ENCODE data around the gene GAL3ST1. TPM values are rescaled to one million over a fixed set of nuclear protein-coding genes. Genes with fewer than 3 reads are reported as not detected.
"Not testable (repeated sequence)": the region's sequence is repeated elsewhere in the genome, so short reads cannot be mapped to it uniquely, and the experiment has no call there.

GAL3ST1 gene
- total RNA-seq, 1 experiment from 2014 or later = not detected

DNA sequence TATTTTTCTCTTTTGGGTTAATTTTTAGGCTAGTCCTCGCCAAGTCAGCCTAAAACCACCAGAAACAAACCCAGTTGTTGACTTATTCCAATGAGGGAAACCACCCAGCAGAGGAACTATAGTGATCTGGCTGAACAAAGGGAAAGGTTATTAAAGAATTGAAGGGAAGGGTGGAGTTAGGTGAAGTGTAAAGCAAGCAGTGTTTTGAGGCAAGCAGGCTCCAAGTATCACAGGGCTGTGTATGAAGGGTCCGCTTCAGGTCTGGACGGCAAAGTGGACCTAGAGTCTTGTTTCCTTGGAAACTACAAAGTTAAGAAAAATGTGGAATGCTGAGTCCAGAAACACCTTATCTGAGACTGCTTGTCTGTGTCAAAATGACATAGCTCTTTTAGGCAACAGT is 29.3 kb upstream of the GAL3ST1 start:
- H4K20me1 ChIP-seq (ENCODE audit: insufficient read depth, low read depth, low read length) = no peaks in the 10 kb centered on the region
- no peaks in the 10 kb centered on the region for H3K9me3 ChIP-seq (ENCODE audit: low read length)
- no peaks in the 10 kb centered on the region for H3K9me2 ChIP-seq (replicated peaks; ENCODE audit: insufficient read depth, low read length)
- H3K27ac ChIP-seq (ENCODE audit: low read length) = no peak overlapping the region
- no peak overlapping the region for H2AFZ ChIP-seq (ENCODE audit: low read length)
- no peaks in the 10 kb centered on the region for H3K27me3 ChIP-seq (ENCODE audit: low read length)
- H3K79me2 ChIP-seq (ENCODE audit: low read length) = no peaks in the 10 kb centered on the region
- no peak overlapping the region for H3K4me3 ChIP-seq (ENCODE audit: low read length)
- no peak overlapping the region for H3K4me2 ChIP-seq (ENCODE audit: low read depth, low read length, poor library complexity, severe bottlenecking)
- DNase-seq = no peak
- no peak overlapping the region for H3K9ac ChIP-seq (ENCODE audit: low read length)
- peaks cover 31% of the 10 kb centered on the region for H3K4me1 ChIP-seq (ENCODE audit: low read length)
- no peaks in the 10 kb centered on the region for H3K36me3 ChIP-seq (ENCODE audit: insufficient read depth, low read length)

DNA sequence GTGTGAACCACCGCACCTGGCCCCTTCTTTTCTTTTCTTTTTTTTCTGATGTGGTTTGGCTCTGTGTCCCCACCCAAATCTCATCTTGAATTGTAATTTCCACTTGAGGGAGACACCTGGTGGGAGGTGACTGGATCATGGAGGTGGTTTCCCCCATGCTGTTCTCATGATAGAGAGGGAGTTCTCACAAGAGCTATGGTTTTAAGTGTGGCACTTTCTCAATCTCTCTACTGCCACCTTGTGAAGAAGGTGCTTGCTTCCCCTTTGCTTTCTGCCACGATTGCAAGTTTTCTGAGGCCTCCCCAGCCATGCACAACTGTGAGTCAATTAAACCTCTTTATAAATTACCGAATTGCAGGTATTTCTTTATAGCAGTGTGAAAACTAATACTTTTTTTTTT is 27.6 kb upstream of the GAL3ST1 start:
- Histone ChIP-seq H3K9me3 (ENCODE audit: low read length) (no peaks in the 10 kb centered on the region), H3K9ac (ENCODE audit: low read length) (no peak overlapping the region), H3K36me3 (ENCODE audit: insufficient read depth, low read length) (no peaks in the 10 kb centered on the region), H3K4me1 (ENCODE audit: low read length) (peaks cover 14% of the 10 kb centered on the region), H2AFZ (ENCODE audit: low read length) (no peak overlapping the region), H3K9me2 (replicated peaks; ENCODE audit: insufficient read depth, low read length) (no peaks in the 10 kb centered on the region), H3K27ac (ENCODE audit: low read length) (no peak overlapping the region), H3K79me2 (ENCODE audit: low read length) (no peaks in the 10 kb centered on the region), H4K20me1 (ENCODE audit: insufficient read depth, low read depth, low read length) (no peaks in the 10 kb centered on the region), H3K27me3 (ENCODE audit: low read length) (no peaks in the 10 kb centered on the region), H3K4me2 (ENCODE audit: low read depth, low read length, poor library complexity, severe bottlenecking) (no peak overlapping the region), H3K4me3 (ENCODE audit: low read length) (no peak overlapping the region)
- DNase-seq = peak; percentile 74

DNA sequence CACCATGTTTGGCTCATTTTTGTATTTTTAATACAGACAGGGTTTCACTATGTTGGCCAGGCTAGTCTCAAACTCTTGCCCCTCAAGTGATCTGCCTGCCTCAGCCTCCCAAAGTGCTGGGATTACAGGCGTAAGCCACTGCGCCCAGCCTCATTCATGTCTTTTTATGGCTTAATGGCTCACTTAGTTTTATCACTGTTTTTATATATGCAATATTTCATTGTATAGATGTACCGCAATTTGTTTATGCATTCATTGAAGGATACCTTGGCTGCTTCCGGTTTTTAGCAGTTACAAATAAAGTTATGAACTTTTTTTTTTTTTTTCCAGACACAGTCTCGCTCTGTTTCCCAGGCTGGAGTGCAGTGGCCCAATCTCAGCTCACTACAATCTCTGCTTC is 27.0 kb upstream of the GAL3ST1 start:
- Histone ChIP-seq H3K4me2 (ENCODE audit: low read depth, low read length, poor library complexity, severe bottlenecking) (no peak overlapping the region), H3K27me3 (ENCODE audit: low read length) (no peaks in the 10 kb centered on the region), H3K9me2 (replicated peaks; ENCODE audit: insufficient read depth, low read length) (no peaks in the 10 kb centered on the region), H3K9me3 (ENCODE audit: low read length) (no peaks in the 10 kb centered on the region), H4K20me1 (ENCODE audit: insufficient read depth, low read depth, low read length) (no peaks in the 10 kb centered on the region), H3K36me3 (ENCODE audit: insufficient read depth, low read length) (no peaks in the 10 kb centered on the region), H2AFZ (ENCODE audit: low read length) (no peak overlapping the region), H3K4me3 (ENCODE audit: low read length) (no peak overlapping the region), H3K9ac (ENCODE audit: low read length) (no peak overlapping the region), H3K79me2 (ENCODE audit: low read length) (no peaks in the 10 kb centered on the region), H3K4me1 (ENCODE audit: low read length) (peaks cover 9% of the 10 kb centered on the region), H3K27ac (ENCODE audit: low read length) (no peak overlapping the region)
- DNase-seq = no peak

DNA sequence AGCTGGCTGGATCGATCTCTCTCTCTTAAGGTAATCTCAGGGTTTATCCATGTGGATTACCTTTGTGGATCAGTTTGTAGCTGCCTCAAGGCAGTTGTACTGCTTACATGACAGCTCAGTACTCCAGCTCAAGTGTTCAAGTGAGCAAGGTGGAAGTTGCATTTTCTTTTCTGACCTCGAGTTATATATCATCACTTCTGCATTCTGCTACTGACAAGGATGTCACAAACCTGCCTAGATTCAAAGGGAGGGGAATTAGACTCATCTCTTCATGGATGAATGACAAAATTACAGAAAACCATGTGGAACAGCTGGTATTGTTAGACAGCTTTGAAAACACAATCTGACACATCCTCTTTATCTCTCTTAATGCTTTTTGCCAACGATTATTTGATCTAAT is 26.5 kb upstream of the GAL3ST1 start:
- H3K4me3 ChIP-seq (ENCODE audit: low read length) = no peak overlapping the region
- H2AFZ ChIP-seq (ENCODE audit: low read length) = no peak overlapping the region
- no peaks in the 10 kb centered on the region for H3K9me3 ChIP-seq (ENCODE audit: low read length)
- no peak overlapping the region for H3K9ac ChIP-seq (ENCODE audit: low read length)
- no peaks in the 10 kb centered on the region for H3K79me2 ChIP-seq (ENCODE audit: low read length)
- H3K27ac ChIP-seq (ENCODE audit: low read length) = no peak overlapping the region
- DNase-seq = no peak
- H3K36me3 ChIP-seq (ENCODE audit: insufficient read depth, low read length) = no peaks in the 10 kb centered on the region
- no peaks in the 10 kb centered on the region for H3K27me3 ChIP-seq (ENCODE audit: low read length)
- peaks cover 4% of the 10 kb centered on the region for H3K4me1 ChIP-seq (ENCODE audit: low read length)
- no peak overlapping the region for H3K4me2 ChIP-seq (ENCODE audit: low read depth, low read length, poor library complexity, severe bottlenecking)
- H4K20me1 ChIP-seq (ENCODE audit: insufficient read depth, low read depth, low read length) = no peaks in the 10 kb centered on the region
- H3K9me2 ChIP-seq (replicated peaks; ENCODE audit: insufficient read depth, low read length) = no peaks in the 10 kb centered on the region

DNA sequence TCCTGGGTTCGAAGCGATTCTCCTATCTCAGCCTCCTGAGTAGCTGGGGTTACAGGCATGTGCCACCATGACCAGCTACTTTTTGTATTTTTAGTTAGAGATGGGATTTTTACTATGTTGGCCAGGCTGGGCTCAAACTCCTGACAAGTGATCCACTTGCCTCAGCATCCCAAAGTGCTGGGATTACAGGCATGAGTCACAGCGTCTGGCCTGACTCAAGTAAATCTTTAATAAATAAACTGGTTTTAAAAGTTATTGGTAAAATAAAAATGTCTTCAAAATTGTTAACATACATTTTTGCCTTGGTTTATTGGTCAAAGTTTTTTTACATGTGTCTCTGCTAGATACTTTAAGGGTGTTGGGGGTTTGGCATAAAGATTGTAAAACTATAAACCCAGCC is 24.5 kb upstream of the GAL3ST1 start:
- Histone ChIP-seq H4K20me1 (ENCODE audit: insufficient read depth, low read depth, low read length) (no peaks in the 10 kb centered on the region), H3K9me3 (ENCODE audit: low read length) (no peaks in the 10 kb centered on the region), H2AFZ (ENCODE audit: low read length) (no peak overlapping the region), H3K79me2 (ENCODE audit: low read length) (no peaks in the 10 kb centered on the region), H3K27me3 (ENCODE audit: low read length) (no peaks in the 10 kb centered on the region), H3K4me1 (ENCODE audit: low read length) (no peaks in the 10 kb centered on the region), H3K4me2 (ENCODE audit: low read depth, low read length, poor library complexity, severe bottlenecking) (no peak overlapping the region), H3K9me2 (replicated peaks; ENCODE audit: insufficient read depth, low read length) (no peaks in the 10 kb centered on the region), H3K9ac (ENCODE audit: low read length) (no peak overlapping the region), H3K27ac (ENCODE audit: low read length) (no peak overlapping the region), H3K4me3 (ENCODE audit: low read length) (no peak overlapping the region), H3K36me3 (ENCODE audit: insufficient read depth, low read length) (no peaks in the 10 kb centered on the region)
- no peak for DNase-seq

DNA sequence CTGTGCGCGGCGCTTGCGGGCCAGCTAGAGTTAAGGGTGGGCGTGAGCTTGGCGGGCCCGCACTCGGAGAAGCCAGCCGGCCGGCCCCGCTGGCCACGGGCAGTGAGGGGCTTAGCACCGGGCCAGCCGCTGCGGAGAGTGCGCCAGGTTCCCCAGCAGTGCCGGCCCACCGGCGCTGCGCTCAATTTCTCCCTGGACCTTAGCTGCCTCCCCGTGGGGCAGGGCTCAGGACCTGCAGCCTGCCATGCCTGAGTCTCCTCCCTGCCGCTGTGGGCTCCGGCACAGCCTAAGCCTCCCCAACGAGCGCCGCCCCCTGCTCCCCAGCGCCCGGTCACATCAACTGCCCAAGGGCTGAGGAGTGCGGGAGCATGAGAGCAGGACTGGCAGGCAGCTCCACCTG is 22.4 kb upstream of the GAL3ST1 start:
- Histone ChIP-seq H4K20me1 (ENCODE audit: insufficient read depth, low read depth, low read length) (no peaks in the 10 kb centered on the region), H3K27ac (ENCODE audit: low read length) (no peak overlapping the region), H3K9me3 (ENCODE audit: low read length) (no peaks in the 10 kb centered on the region), H3K79me2 (ENCODE audit: low read length) (no peaks in the 10 kb centered on the region), H3K4me1 (ENCODE audit: low read length) (peaks cover 4% of the 10 kb centered on the region), H3K9ac (ENCODE audit: low read length) (no peak overlapping the region), H2AFZ (ENCODE audit: low read length) (no peak overlapping the region), H3K9me2 (replicated peaks; ENCODE audit: insufficient read depth, low read length) (no peaks in the 10 kb centered on the region), H3K4me2 (ENCODE audit: low read depth, low read length, poor library complexity, severe bottlenecking) (no peak overlapping the region), H3K4me3 (ENCODE audit: low read length) (no peak overlapping the region), H3K27me3 (ENCODE audit: low read length) (no peaks in the 10 kb centered on the region), H3K36me3 (ENCODE audit: insufficient read depth, low read length) (no peaks in the 10 kb centered on the region)
- DNase-seq = no peak

- no peak overlapping the region for H3K27ac ChIP-seq (ENCODE audit: low read length)
- no peak overlapping the region for H2AFZ ChIP-seq (ENCODE audit: low read length)
- no peak overlapping the region for H3K4me3 ChIP-seq (ENCODE audit: low read length)
- H3K9me3 ChIP-seq (ENCODE audit: low read length) = no peaks in the 10 kb centered on the region
- peaks cover 5% of the 10 kb centered on the region for H3K79me2 ChIP-seq (ENCODE audit: low read length)
- no peaks in the 10 kb centered on the region for H3K36me3 ChIP-seq (ENCODE audit: insufficient read depth, low read length)
- no peaks in the 10 kb centered on the region for H3K27me3 ChIP-seq (ENCODE audit: low read length)
- H4K20me1 ChIP-seq (ENCODE audit: insufficient read depth, low read depth, low read length) = no peaks in the 10 kb centered on the region
- DNase-seq = no peak
- no peak overlapping the region for H3K9ac ChIP-seq (ENCODE audit: low read length)
- H3K4me2 ChIP-seq (ENCODE audit: low read depth, low read length, poor library complexity, severe bottlenecking) = no peak overlapping the region
- H3K9me2 ChIP-seq (replicated peaks; ENCODE audit: insufficient read depth, low read length) = no peaks in the 10 kb centered on the region
- H3K4me1 ChIP-seq (ENCODE audit: low read length) = peaks cover 4% of the 10 kb centered on the region
Observed at GRCh38 chr22:30596199-30596598, 21.7 kb upstream of the GAL3ST1 start.

DNA sequence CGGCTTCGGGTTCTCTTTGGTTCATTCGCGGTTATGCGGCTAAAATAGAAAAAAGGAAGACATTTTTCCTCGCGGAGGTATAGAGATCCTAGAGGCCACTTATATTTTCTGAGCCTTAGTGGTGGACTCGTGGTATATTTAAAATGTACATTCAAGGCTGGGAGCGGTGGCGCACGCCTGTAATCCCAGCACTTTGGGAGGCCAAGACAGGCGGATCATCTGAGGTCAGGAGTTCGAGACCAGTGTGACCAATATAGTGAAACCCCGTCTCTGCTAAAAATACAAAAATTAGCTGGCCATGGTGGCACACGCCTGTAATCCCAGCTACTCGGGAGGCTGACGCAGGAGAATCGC is 17.9 kb upstream of the GAL3ST1 start:
- H3K4me3 ChIP-seq (ENCODE audit: low read length) = peak overlapping the region; percentile 52; the same call in 1 of the 2 replicates
- 0 out of 2 replicates have a peak overlapping the region, but pooled peaks have one; percentile 34 for H3K9ac ChIP-seq (ENCODE audit: low read length)

More for the DNA sequence above, 17.9 kb upstream of the GAL3ST1 start:
- Histone ChIP-seq H3K4me1 (ENCODE audit: low read length) (peaks cover 16% of the 10 kb centered on the region), H3K79me2 (ENCODE audit: low read length) (peaks cover 33% of the 10 kb centered on the region), H3K4me2 (ENCODE audit: low read depth, low read length, poor library complexity, severe bottlenecking) (peak overlapping the region; percentile 77), H3K36me3 (ENCODE audit: insufficient read depth, low read length) (peaks cover 22% of the 10 kb centered on the region), H4K20me1 (ENCODE audit: insufficient read depth, low read depth, low read length) (peaks cover 13% of the 10 kb centered on the region)
- H3K9me3 ChIP-seq (ENCODE audit: low read length); H3K27me3 ChIP-seq (ENCODE audit: low read length); DNase-seq; H3K27ac ChIP-seq (ENCODE audit: low read length); H2AFZ ChIP-seq (ENCODE audit: low read length); H3K9me2 ChIP-seq (replicated peaks; ENCODE audit: insufficient read depth, low read length): not testable (repeated sequence)

All from Karpas-422 (cell line).